ENCODE results near the gene ADGRF1. TPM values are rescaled to one million over a fixed set of nuclear protein-coding genes. Genes with fewer than 3 reads are reported as not detected.
"Not testable (repeated sequence)": the region's sequence is repeated elsewhere in the genome, so short reads cannot be mapped to it uniquely, and the experiment has no call there.

Gene ADGRF1
- total RNA-seq, 4 donors from 2014 or later = 0.13 to 1.0 (median 0.17) TPM; not detected in 1

GRCh38 chr6:47057830-47058540 lies 15.9 kb upstream of the ADGRF1 start:
- no peak for DNase-seq (ENCODE audit: low spot score in 2 of 2)
- WGBS, 2 donors = 88 to 100% methylated on average over 1 of the region's 1 CpG
- intact Hi-C loops (cut with DNase I; ENCODE audit: low total_unique reads) = no loop called here
- no peak overlapping the region for H3K4me3 ChIP-seq (ENCODE audit: low read depth, poor library complexity, severe bottlenecking)
- TF ChIP-seq, protein P1, sequence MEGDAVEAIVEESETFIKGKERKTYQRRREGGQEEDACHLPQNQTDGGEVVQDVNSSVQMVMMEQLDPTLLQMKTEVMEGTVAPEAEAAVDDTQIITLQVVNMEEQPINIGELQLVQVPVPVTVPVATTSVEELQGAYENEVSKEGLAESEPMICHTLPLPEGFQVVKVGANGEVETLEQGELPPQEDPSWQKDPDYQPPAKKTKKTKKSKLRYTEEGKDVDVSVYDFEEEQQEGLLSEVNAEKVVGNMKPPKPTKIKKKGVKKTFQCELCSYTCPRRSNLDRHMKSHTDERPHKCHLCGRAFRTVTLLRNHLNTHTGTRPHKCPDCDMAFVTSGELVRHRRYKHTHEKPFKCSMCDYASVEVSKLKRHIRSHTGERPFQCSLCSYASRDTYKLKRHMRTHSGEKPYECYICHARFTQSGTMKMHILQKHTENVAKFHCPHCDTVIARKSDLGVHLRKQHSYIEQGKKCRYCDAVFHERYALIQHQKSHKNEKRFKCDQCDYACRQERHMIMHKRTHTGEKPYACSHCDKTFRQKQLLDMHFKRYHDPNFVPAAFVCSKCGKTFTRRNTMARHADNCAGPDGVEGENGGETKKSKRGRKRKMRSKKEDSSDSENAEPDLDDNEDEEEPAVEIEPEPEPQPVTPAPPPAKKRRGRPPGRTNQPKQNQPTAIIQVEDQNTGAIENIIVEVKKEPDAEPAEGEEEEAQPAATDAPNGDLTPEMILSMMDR (IDR thresholded peaks at IDR 0.05) = no peak
- no peak for TF ChIP-seq POLR2A (IDR thresholded peaks at IDR 0.05)

DNA sequence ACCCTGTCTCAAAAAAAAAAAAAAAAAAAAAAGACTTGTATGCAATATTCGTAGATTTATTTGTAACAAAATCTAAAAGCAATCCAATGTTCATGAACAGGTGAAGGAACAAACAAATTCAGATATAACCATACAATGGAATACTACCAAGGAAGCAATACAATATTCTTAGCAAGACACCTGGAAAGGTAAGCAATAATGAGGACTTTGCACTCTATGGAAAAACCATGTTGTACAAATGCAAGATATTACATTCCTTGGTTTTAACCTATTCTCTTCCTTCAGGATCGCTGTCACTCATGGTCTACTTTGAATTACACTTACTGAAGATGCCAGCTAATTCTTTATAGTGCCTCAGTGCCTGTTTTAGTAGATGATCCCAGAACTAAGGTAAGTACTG lies 14.7 kb upstream of the ADGRF1 start:
- WGBS, 2 donors = 93 to 96% methylated on average over 2 of the region's 2 CpGs
- no peak for TF ChIP-seq POLR2A (IDR thresholded peaks at IDR 0.05)
- no peak for DNase-seq (ENCODE audit: low spot score in 2 of 2)
- no peak overlapping the region for H3K4me3 ChIP-seq (ENCODE audit: low read depth, poor library complexity, severe bottlenecking)
- intact Hi-C loops (cut with DNase I; ENCODE audit: low total_unique reads) = no loop called here

DNA sequence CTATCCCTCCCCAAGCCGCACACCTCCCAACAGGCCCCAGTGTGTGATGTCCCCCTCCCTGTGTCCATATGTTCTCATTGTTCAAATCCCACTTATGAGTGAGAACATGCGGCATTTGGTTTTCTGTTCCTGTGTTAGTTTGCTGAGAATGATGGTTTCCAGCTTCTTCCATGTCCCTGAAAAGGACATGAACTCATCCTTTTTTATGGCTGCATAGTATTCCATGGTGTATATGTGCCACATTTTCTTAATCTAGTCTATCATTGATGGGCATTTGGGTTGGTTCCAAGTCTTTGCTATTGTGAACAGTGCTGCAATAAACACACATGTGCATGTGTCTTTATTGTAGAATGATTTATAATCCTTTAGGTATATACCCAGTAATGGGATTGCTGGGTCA lies 12.2 kb upstream of the ADGRF1 start:
- H3K4me3 ChIP-seq (ENCODE audit: low read depth, poor library complexity, severe bottlenecking); DNase-seq (ENCODE audit: low spot score in 2 of 2); intact Hi-C loops (cut with DNase I; ENCODE audit: low total_unique reads): not testable (repeated sequence)
- WGBS, 2 donors = 96 to 100% methylated on average over 2 of the region's 2 CpGs

- intact Hi-C loops (cut with DNase I; ENCODE audit: low total_unique reads) = loop anchor here (10.0 kb wide), 1 partner anchor 204 kb away; no protein-coding TSS in a partner anchor
- DNase-seq (ENCODE audit: low spot score in 2 of 2) = no peak
- no peak overlapping the region for H3K4me3 ChIP-seq (ENCODE audit: low read depth, poor library complexity, severe bottlenecking)
- TF ChIP-seq POLR2A (IDR thresholded peaks at IDR 0.05) = no peak
- TF ChIP-seq, protein P1 (IDR thresholded peaks at IDR 0.05) = no peak
Observed at GRCh38 chr6:47048638-47049037, 6.5 kb upstream of the ADGRF1 start.

DNA sequence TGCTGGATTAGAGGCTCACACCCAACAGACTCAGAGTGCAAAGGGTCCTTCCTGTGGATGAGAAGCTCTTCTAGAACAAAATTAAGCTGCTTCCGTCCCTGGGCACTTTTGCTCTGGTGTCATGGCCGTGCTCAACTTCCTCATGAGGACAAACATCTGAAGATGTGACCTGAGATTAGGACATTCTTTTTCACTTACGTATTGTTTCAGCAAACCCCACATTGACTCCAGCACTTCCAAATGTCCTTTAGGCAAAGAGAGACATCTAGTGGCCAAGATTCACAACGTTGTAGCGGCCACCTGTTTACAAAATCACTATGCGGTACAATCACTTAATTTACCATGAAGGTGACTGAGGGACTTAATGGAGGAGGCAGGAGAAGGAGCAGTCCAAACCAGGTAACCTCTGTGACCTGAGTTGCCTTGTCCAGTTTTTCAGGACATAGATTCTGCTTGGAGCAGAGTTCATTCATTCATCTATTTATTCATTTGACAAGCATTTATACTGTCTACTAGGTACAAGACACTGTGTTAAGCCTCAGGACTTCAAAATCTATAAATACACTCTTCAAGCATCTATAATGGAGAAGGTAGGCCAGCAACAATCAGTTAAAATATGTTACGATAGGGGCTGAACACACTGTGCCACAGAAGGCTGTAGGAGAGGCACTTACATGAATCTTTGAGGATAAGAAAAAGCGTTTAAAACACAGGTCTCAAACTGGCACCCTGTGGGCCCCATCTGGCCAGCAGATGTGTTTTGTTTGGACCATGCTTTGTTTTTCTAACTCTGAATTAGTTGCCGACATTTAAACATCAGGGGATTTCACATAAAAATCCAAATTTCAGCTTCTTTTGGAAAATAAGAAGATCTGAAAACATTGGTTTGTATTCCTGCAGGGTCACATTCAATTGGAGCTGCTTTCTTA lies 5.6 kb upstream of the ADGRF1 start:
- TF ChIP-seq, protein P1 (IDR thresholded peaks at IDR 0.05) = peak in 1 of 3 donors; percentile 41
- no peak for TF ChIP-seq POLR2A (IDR thresholded peaks at IDR 0.05)
- 18 to 19% methylated on average over 9 of the region's 9 CpGs for WGBS, 2 donors
- no peak overlapping the region for H3K4me3 ChIP-seq (ENCODE audit: low read depth, poor library complexity, severe bottlenecking)
- intact Hi-C loops (cut with DNase I; ENCODE audit: low total_unique reads) = loop anchor here (10.0 kb wide), 1 partner anchor 203 kb away; no protein-coding TSS in a partner anchor
- peak in 1 of 2 donors; percentile 48 for DNase-seq (ENCODE audit: low spot score in 2 of 2)

DNA sequence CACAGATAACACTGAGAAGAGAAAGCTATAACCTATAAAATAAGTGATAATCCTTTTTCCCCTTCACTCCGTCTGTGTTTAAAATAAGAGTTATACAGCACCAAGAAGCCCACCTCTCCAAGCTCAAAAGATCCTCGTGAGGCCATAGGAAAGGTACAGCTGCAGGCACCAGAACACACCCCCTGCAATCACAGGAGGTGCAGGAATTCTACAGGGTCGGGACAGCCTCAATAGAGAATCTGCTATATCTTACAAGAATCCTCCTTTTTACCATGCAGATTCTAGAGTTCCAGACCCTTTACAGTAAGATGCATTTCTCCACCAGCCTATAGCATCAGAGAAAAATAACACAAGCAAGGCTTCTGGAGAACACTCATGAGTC lies 5.0 kb upstream of the ADGRF1 start:
- no peak overlapping the region for H3K4me3 ChIP-seq (ENCODE audit: low read depth, poor library complexity, severe bottlenecking)
- WGBS, 2 donors = 49 to 53% methylated on average over 3 of the region's 3 CpGs
- intact Hi-C loops (cut with DNase I; ENCODE audit: low total_unique reads) = loop anchor here (10.0 kb wide), 1 partner anchor 202 kb away; no protein-coding TSS in a partner anchor
- no peak for DNase-seq (ENCODE audit: low spot score in 2 of 2)
- TF ChIP-seq POLR2A (IDR thresholded peaks at IDR 0.05) = no peak
- TF ChIP-seq, protein P1 (IDR thresholded peaks at IDR 0.05) = no peak

All from lower leg skin (tissue), 4 donors.